Stimulated activated naive CD8-positive, alpha-beta T cell treated with anti-CD3 and anti-CD28 coated beads, Interleukin-15, amount 100 ng/mL, for 72 hours (primary cell): ENCODE measurements around the gene INKA1.

ENCODE experiments used
- ATAC-seq: fragments of 150-1000 bp; cut with Tn5 transposase; 2 replicates; pipeline ENCODE4 v1.10.0; 2021; ENCODE audit warnings: mild to moderate bottlenecking, moderate library complexity
- DNase-seq, 2 donors: peaks; one replicate each; pipeline ENCODE4 v3.0.0; 2021 to 2022
- H3K27ac Mint-ChIP-seq, 2 donors: one replicate each; pipeline ENCODE4 v1.8.0; 2022; ENCODE audit warnings: mild to moderate bottlenecking in 2 of 2, mixed read lengths in 2 of 2, moderate library complexity in 2 of 2
- H3K27me3 Mint-ChIP-seq: one replicate; pipeline ENCODE4 v1.8.0; 2022; ENCODE audit warnings: mixed read lengths
- H3K4me1 Mint-ChIP-seq: one replicate; pipeline ENCODE4 v1.8.0; 2022; ENCODE audit warnings: mild to moderate bottlenecking, mixed read lengths
- H3K4me3 Mint-ChIP-seq, 2 donors: one replicate each; pipeline ENCODE4 v1.8.0; 2022; ENCODE audit warnings: mild to moderate bottlenecking in 2 of 2, mixed read lengths in 2 of 2, moderate library complexity in 1 of 2
- H3K9me3 Mint-ChIP-seq, 2 donors: one replicate each; pipeline ENCODE4 v1.8.0; 2022; ENCODE audit warnings: mixed read lengths in 2 of 2

The INKA1 gene

GRCh38 chr3:49826016-49826415 is 23.0 kb downstream of the INKA1 start:
- Mint-ChIP-seq H3K27ac (no peak overlapping the region), H3K4me1 (no peaks in the 10 kb centered on the region), H3K27me3 (no peaks in the 10 kb centered on the region), H3K4me3 (no peak overlapping the region), H3K9me3 (no peaks in the 10 kb centered on the region)
- no peak for ATAC-seq
- no peak for DNase-seq

GRCh38 chr3:49831341-49831740 is 28.3 kb downstream of the INKA1 start:
- no peak for ATAC-seq
- Mint-ChIP-seq H3K4me3 (no peak overlapping the region), H3K27ac (peak overlapping the region in 1 of 2 donors; percentile 91)

GRCh38 chr3:49839193-49839809 is 36.2 kb downstream of the INKA1 start:
- peak; percentile 69 to 75 for DNase-seq
- ATAC-seq = peak; percentile 87
- Mint-ChIP-seq H3K4me1 (peaks cover 5% of the 10 kb centered on the region), H3K27ac (peak overlapping the region in 1 of 2 donors; percentile 27), H3K27me3 (no peaks in the 10 kb centered on the region), H3K9me3 (no peaks in the 10 kb centered on the region), H3K4me3 (no peak overlapping the region)

More at GRCh38 chr3:49831341-49831740, 28.3 kb downstream of the INKA1 start:
- Mint-ChIP-seq H3K27me3 (no peaks in the 10 kb centered on the region), H3K9me3 (no peaks in the 10 kb centered on the region), H3K4me1 (no peaks in the 10 kb centered on the region)
- DNase-seq = no peak

GRCh38 chr3:49840388-49840787 is 37.3 kb downstream of the INKA1 start:
- peaks cover 5% of the 10 kb centered on the region for H3K4me1 Mint-ChIP-seq
- DNase-seq (no peak), ATAC-seq (no peak)
- no peaks in the 10 kb centered on the region for H3K27me3 Mint-ChIP-seq
- no peak overlapping the region for H3K27ac Mint-ChIP-seq
- H3K9me3 Mint-ChIP-seq = no peaks in the 10 kb centered on the region
- no peak overlapping the region for H3K4me3 Mint-ChIP-seq

- Mint-ChIP-seq H3K27ac (no peak overlapping the region), H3K4me3 (no peak overlapping the region)
- ATAC-seq = peak; percentile 56
Measured at GRCh38 chr3:49841126-49841696, 38.1 kb downstream of the INKA1 start.

GRCh38 chr3:49841806-49842205 is 38.7 kb downstream of the INKA1 start:
- no peak for ATAC-seq
- no peak overlapping the region for H3K27ac Mint-ChIP-seq
- no peaks in the 10 kb centered on the region for H3K27me3 Mint-ChIP-seq
- DNase-seq = no peak
- no peaks in the 10 kb centered on the region for H3K9me3 Mint-ChIP-seq
- peaks cover 5% of the 10 kb centered on the region for H3K4me1 Mint-ChIP-seq
- H3K4me3 Mint-ChIP-seq = no peak overlapping the region

More at GRCh38 chr3:49841126-49841696, 38.1 kb downstream of the INKA1 start:
- H3K4me1 Mint-ChIP-seq = peaks cover 5% of the 10 kb centered on the region
- DNase-seq = peak in 1 of 2 donors; percentile 28
- no peaks in the 10 kb centered on the region for H3K27me3 Mint-ChIP-seq
- H3K9me3 Mint-ChIP-seq = no peaks in the 10 kb centered on the region

- ATAC-seq (no peak), DNase-seq (no peak)
- no peak overlapping the region for H3K4me3 Mint-ChIP-seq
- H3K27ac Mint-ChIP-seq = peak overlapping the region in 1 of 2 donors; percentile 44
- peaks cover 5% of the 10 kb centered on the region for H3K4me1 Mint-ChIP-seq
- H3K9me3 Mint-ChIP-seq = no peaks in the 10 kb centered on the region
- no peaks in the 10 kb centered on the region for H3K27me3 Mint-ChIP-seq
Measured at GRCh38 chr3:49842843-49843517, 39.9 kb downstream of the INKA1 start.

GRCh38 chr3:49844464-49845183 is 41.6 kb downstream of the INKA1 start:
- no peak overlapping the region for H3K4me3 Mint-ChIP-seq
- no peaks in the 10 kb centered on the region for H3K27me3 Mint-ChIP-seq
- peak overlapping the region; percentile 0 to 53 for H3K27ac Mint-ChIP-seq
- H3K4me1 Mint-ChIP-seq = no peaks in the 10 kb centered on the region
- DNase-seq (no peak), ATAC-seq (no peak)
- no peaks in the 10 kb centered on the region for H3K9me3 Mint-ChIP-seq

- Mint-ChIP-seq H3K4me3 (no peak overlapping the region), H3K4me1 (no peaks in the 10 kb centered on the region)
- ATAC-seq = no peak
Measured at GRCh38 chr3:49845694-49846093, 42.6 kb downstream of the INKA1 start.

More at GRCh38 chr3:49845694-49846093, 42.6 kb downstream of the INKA1 start:
- no peaks in the 10 kb centered on the region for H3K9me3 Mint-ChIP-seq
- no peaks in the 10 kb centered on the region for H3K27me3 Mint-ChIP-seq
- no peak overlapping the region for H3K27ac Mint-ChIP-seq
- DNase-seq = no peak
